Mucosa of stomach (tissue), 1 donor: ENCODE results near the gene NDST1.

Source experiments
- H3K27me3 ChIP-seq: one replicate; pipeline ENCODE4 v1.7.0; 2013; ENCODE audit warnings: mild to moderate bottlenecking, low read length; ENCODE audit not compliant: control insufficient read depth, insufficient read depth
- H3K36me3 ChIP-seq: one replicate; pipeline ENCODE4 v1.7.0; 2013; ENCODE audit warnings: low read length; ENCODE audit not compliant: control insufficient read depth, insufficient read depth
- H3K4me1 ChIP-seq: one replicate; pipeline ENCODE4 v1.7.0; 2013; ENCODE audit warnings: mild to moderate bottlenecking, low read length; ENCODE audit not compliant: control insufficient read depth, insufficient read depth
- H3K4me3 ChIP-seq: one replicate; pipeline ENCODE4 v1.7.0; 2013; ENCODE audit warnings: low read length
- H3K9ac ChIP-seq: one replicate; pipeline ENCODE4 v1.7.0; 2013; ENCODE audit warnings: mild to moderate bottlenecking, low read length, moderate library complexity
- H3K9me3 ChIP-seq: one replicate; pipeline ENCODE4 v1.7.0; 2013; ENCODE audit warnings: mild to moderate bottlenecking, low read length, moderate library complexity; ENCODE audit not compliant: control insufficient read depth
- donor health status: Pancreatic carcinoma.

NDST1 gene

DNA sequence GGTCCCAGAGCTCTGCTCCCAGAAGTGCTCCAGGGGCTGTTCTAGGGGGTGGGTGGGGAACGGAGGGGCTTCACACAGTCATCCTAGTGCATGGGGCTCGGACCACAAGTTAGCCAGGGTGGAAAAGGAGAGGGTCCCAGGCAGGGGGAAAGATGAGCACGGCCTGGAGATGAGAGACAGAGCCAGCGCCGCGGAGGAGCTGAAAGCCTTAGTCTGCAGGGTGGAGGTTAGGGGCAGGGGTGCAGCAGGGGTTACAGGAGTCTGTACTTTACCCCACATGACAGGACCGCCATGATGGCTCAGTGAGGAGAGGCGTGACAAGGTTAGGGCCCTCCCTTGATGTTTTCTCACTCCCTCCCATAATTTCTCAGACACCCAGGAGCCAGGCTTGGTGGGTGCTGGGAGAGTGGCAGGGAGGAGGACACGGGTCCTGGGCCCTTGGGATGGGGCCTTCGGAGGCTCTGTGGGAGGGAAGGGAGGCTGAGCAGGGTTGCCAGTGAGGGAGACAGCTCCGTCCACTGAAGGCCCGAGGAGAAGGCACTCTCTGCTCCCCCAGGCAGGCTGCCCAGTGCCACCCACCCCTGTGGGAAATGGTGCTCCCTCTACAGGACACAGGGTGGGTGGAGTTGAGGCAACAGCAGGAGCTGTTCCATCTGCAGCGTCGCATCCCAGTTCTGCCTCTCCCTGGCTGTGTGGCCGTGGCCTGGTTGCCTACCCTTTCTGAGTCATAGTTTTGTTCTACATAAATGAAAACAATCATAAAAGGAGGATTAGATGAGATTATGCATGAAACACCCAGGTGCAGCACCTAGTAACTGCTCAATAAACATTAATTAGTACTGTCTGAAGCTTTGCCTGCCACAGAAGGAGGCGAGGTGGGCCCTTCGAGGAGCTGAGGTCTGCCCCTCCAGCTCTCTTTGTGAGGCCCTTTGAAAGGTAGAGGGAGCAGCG lies 66.2 kb downstream of the NDST1 start:
- Histone ChIP-seq H3K36me3 (no peaks in the 10 kb centered on the region), H3K9me3 (no peaks in the 10 kb centered on the region), H3K4me3 (no peak overlapping the region), H3K27me3 (no peaks in the 10 kb centered on the region), H3K9ac (no peak overlapping the region), H3K4me1 (peaks cover 5% of the 10 kb centered on the region)

DNA sequence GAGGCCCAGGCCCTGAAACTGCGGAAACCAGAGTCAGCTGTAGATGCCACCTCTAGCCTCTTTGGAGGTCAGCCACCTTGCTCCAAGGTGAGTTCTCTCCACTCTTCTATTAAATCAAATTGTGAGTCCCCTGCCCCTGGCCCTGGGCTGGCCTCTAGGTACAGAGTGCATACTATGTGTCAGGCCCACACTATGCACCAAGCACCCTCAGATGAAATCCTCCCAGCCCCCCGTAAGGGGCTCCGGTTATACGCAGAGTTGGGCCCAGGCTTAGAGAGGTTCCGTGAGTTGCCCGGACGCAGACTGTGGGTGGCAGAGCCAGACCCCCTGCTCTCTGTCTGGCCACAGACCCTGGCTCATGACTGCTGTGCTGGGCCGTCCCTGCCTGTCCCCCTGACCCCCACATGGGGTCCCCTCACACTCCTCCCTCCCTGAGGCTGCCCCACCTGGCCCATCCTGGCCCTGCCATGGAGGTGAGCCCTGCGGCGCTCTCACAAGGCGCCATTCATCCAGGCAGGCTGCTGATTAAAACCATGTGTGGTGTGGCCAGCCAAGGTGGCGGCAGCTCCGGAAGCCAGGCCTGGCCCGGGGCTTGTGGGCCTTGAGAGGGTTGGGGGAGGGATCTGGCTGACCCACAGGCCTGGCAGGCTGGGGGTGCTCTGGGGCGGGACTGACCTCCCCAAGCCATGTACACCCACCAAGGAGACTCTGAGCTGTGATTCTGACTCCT lies 67.1 kb downstream of the NDST1 start:
- no peaks in the 10 kb centered on the region for H3K36me3 ChIP-seq
- H3K4me1 ChIP-seq, result peaks cover 13% of the 10 kb centered on the region
- H3K9ac ChIP-seq, result no peak overlapping the region
- H3K9me3 ChIP-seq, result no peaks in the 10 kb centered on the region
- H3K4me3 ChIP-seq, result no peak overlapping the region
- no peaks in the 10 kb centered on the region for H3K27me3 ChIP-seq

GRCh38 chr5:150575745-150576448 lies 68.0 kb downstream of the NDST1 start:
- no peaks in the 10 kb centered on the region for H3K27me3 ChIP-seq
- H3K9ac ChIP-seq, result no peak overlapping the region
- H3K4me3 ChIP-seq, result no peak overlapping the region
- no peaks in the 10 kb centered on the region for H3K9me3 ChIP-seq
- no peaks in the 10 kb centered on the region for H3K36me3 ChIP-seq
- peaks cover 16% of the 10 kb centered on the region for H3K4me1 ChIP-seq

DNA sequence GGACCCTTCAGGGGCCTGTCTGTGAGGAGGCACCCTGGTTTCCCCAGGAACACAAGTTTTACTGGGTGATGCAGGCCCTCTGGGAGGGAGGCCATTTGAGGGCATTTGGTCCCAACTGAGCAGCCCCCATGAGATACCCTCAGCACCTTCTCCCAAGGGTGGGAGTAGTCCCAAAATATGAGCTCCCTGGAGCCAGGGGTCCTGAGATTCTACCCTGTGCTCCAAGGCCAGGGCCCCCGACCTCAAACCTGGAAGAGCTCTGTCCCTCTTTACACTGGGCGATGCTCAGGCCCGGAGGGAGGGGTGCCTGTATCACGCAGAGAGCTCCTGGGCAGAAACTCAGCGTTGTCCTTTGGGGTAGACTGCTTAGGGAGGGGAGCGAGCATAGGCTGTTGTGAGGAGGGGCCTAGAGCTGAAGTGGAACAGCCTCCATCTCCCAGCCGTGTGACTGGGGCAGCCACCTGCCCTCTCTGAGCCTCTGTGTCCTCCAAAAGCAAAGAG lies 68.6 kb downstream of the NDST1 start:
- Histone ChIP-seq H3K9me3 (no peaks in the 10 kb centered on the region), H3K4me3 (no peak overlapping the region), H3K27me3 (no peaks in the 10 kb centered on the region), H3K4me1 (peaks cover 16% of the 10 kb centered on the region), H3K9ac (no peak overlapping the region), H3K36me3 (no peaks in the 10 kb centered on the region)

- Histone ChIP-seq H3K4me1 (peaks cover 24% of the 10 kb centered on the region), H3K4me3 (no peak overlapping the region), H3K9me3 (no peaks in the 10 kb centered on the region), H3K9ac (no peak overlapping the region), H3K27me3 (no peaks in the 10 kb centered on the region), H3K36me3 (no peaks in the 10 kb centered on the region)
Measured at GRCh38 chr5:150577378-150578139, 69.6 kb downstream of the NDST1 start.

DNA sequence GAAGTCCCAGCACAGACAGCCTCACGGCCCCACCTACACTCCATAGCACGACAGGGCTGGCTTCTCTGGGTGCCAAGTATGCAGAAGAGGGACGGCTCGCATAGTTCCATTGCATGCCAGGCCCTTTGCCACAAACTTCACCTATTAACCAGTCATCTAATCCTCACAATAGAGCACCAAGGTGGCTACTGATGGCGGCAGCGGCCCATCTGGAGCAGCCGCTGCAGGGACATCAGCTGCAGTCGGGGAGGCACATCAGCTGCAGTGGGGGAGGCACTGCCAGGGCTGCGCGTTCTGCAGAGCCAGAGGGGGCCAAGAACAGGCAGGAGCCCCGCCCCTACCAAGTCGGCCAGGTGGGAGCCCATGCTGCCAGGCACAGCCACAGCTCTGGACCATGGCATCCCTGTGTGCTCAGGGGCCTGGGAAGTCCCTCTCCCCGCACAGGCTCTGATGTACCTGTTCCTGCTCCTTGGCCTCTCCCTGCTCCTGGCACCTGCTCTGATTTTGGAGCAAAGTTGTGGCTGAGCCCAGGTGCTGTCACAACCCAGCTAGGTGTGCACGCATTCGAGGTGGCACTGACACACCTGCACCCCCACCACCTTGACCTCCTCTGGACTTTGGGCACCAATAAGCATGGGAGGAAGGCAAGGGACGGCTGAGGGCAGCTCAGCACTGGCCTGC lies 71.0 kb downstream of the NDST1 start:
- no peak overlapping the region for H3K4me3 ChIP-seq
- H3K36me3 ChIP-seq, result no peaks in the 10 kb centered on the region
- no peaks in the 10 kb centered on the region for H3K9me3 ChIP-seq
- no peak overlapping the region for H3K9ac ChIP-seq
- peaks cover 34% of the 10 kb centered on the region for H3K4me1 ChIP-seq
- H3K27me3 ChIP-seq, result no peaks in the 10 kb centered on the region

DNA sequence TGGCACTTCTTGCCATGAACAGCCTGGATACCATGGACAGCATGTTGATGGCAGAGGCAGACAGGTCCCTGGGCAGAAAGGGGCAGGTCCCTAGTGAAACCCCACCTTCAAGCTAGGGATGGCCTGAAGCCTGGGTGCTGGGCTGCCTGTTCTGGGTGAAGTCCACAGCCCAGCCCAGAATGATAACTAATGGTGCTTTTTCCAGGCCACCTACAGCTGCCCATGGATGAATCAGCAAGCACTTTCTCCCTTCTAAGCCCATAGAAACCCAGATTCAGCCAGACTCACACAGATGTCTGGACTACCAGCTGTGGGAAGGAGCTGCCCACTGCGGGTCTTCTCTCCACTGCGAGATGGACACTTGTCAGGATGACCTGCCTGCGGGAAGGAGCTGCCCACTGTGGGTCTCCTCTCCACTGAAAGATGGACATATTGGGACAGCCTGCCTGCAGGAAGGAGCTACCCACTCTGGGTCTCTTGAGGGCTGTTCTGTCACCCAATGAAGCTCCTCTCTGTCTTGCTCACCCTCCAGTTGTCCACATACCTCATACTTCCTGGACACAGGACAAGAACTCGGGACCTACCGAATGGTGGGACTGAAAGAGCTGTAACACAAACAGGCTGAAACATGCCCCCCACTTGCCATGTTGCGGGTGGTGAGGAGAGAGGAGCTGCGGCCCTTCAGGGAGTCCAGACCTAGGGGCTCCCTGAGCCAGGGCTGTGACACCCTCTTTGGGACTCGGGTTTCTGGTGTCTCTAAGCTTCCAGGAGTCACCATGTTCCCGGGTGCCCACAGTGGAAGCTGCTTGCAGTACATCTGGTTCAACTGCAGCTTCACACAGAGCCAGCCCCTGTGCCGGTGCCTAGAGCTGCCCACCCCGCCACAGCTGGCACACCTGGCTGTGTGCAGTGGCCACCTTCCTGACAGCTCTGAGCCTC lies 71.8 kb downstream of the NDST1 start:
- Histone ChIP-seq H3K4me1 (peaks cover 42% of the 10 kb centered on the region), H3K9ac (no peak overlapping the region), H3K9me3 (no peaks in the 10 kb centered on the region)

GRCh38 chr5:150580917-150581316 lies 73.0 kb downstream of the NDST1 start:
- H3K27me3 ChIP-seq, result no peaks in the 10 kb centered on the region
- peaks cover 53% of the 10 kb centered on the region for H3K4me1 ChIP-seq
- H3K4me3 ChIP-seq, result no peak overlapping the region
- H3K9ac ChIP-seq, result no peak overlapping the region
- no peaks in the 10 kb centered on the region for H3K9me3 ChIP-seq
- no peaks in the 10 kb centered on the region for H3K36me3 ChIP-seq

More for the DNA sequence above, 71.8 kb downstream of the NDST1 start:
- no peak overlapping the region for H3K4me3 ChIP-seq
- no peaks in the 10 kb centered on the region for H3K36me3 ChIP-seq
- no peaks in the 10 kb centered on the region for H3K27me3 ChIP-seq

DNA sequence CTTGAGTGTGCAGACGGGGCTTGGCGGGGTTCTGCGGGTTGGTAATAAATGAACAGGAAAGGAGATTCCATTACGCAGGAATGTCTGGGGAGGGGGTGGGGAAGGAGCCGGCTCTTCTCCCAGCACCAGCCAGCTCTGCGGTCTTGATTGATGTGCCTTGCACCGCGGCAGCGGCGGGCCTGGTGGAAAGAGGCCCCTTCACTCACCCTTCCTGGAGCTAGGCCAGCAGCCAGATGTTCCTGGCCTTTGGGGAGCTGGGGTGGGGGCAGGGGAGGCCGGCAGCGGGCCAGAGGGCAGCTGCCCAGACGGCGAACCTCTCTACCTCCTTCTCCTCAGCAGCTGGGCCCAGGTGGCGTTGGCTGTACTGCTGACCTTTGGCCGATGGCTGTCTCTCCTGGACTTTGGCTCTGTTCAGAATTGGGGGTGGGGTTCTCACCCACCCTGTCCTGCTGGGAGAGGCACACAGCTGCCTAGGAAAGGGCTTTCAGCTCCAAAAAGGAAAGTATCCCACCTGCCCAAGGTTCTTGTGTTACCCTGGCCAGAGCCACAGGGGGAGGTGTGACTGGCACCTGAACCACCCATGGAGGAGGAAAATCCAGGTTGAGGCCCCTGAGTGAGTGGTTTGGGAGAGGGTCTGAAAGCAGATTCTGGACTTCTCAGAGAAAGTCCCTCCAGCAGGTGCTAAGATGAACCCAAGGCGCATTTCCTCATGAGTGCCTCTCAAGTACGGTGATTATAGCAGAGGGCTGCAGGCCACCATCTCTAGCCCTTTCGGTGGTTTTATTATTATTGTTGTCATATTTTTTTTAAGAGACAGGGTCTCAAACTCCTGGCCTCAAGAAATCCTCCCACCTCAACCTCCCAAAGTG lies 74.5 kb downstream of the NDST1 start:
- Histone ChIP-seq H3K36me3 (no peaks in the 10 kb centered on the region), H3K4me3 (peak overlapping the region; percentile 29), H3K9ac (peak overlapping the region; percentile 36), H3K9me3 (no peaks in the 10 kb centered on the region), H3K4me1 (peaks cover 54% of the 10 kb centered on the region), H3K27me3 (no peaks in the 10 kb centered on the region)
